MCF 10A (cell line): Measurements from ENCODE around the gene NKPD1. TPM values are rescaled to one million over a fixed set of nuclear protein-coding genes. Genes with fewer than 3 reads are reported as not detected.

Source experiments
- BruUV-seq: library from RNA; stranded (reverse); fragments of 400-500 nt; replicated peaks from 2 replicates; lab custom pipeline; 2021; lab: Mats Ljungman, UMichigan
- CTCF ChIA-PET: fragments of 300-600 bp; sonication (Branson Sonifier 250); formaldehyde crosslinking; extraction: SDS; loops from one replicate; lab custom pipeline; 2021; ENCODE audit warnings: antibody characterized with exemption, inconsistent platforms; lab: Yijun Ruan, JAX
- POLR2A ChIA-PET: fragments of 300-600, 350-650 bp; sonication (Branson Sonifier 250); formaldehyde crosslinking; extraction: SDS; loops from one replicate; lab custom pipeline; 2020; ENCODE audit warnings: antibody characterized with exemption, inconsistent platforms; lab: Yijun Ruan, JAX
- DNase-seq: peaks from one replicate; pipeline ENCODE4 v3.0.0-alpha.2; 2018; ENCODE audit not compliant: unreplicated experiment
- H3K27ac Mint-ChIP-seq: one replicate; pipeline ENCODE4 v1.8.0; 2022; ENCODE audit warnings: mild to moderate bottlenecking, low read depth, mixed read lengths; ENCODE audit not compliant: unreplicated experiment
- H3K27me3 Mint-ChIP-seq: one replicate; pipeline ENCODE4 v1.8.0; 2022; ENCODE audit warnings: mixed read lengths; ENCODE audit not compliant: insufficient read depth, unreplicated experiment
- H3K36me3 Mint-ChIP-seq: one replicate; pipeline ENCODE4 v1.8.0; 2022; ENCODE audit warnings: mild to moderate bottlenecking, moderate library complexity, mixed read lengths; ENCODE audit not compliant: insufficient read depth, unreplicated experiment
- H3K4me1 Mint-ChIP-seq: one replicate; pipeline ENCODE4 v1.8.0; 2022; ENCODE audit warnings: mixed read lengths; ENCODE audit not compliant: insufficient read depth, unreplicated experiment
- H3K4me3 Mint-ChIP-seq: one replicate; pipeline ENCODE4 v1.8.0; 2022; ENCODE audit warnings: mild to moderate bottlenecking, moderate library complexity, mixed read lengths; ENCODE audit not compliant: unreplicated experiment
- H3K9me3 Mint-ChIP-seq: one replicate; pipeline ENCODE4 v1.8.0; 2022; ENCODE audit warnings: mixed read lengths; ENCODE audit not compliant: unreplicated experiment
- intact Hi-C: fragments of 100-400 bp; cut with micrococcal nuclease; formaldehyde crosslinking; loops from 2 replicates; pipeline ENCODE4 v1.14.1; 2022
- total RNA-seq: library from RNA; stranded (reverse); gene quantifications from 2 replicates; pipeline ENCODE4 v1.2.3, GENCODE V29; 2022
- TF ChIP-seq, protein P1 (sequence below): fragments of 200-600 bp; IDR thresholded peaks from one replicate; pipeline ENCODE4 v1.8.0; 2022; ENCODE audit warnings: antibody characterized with exemption, mild to moderate bottlenecking; ENCODE audit not compliant: unreplicated experiment

NKPD1 gene
- total RNA-seq, 1 experiment from 2014 or later = 0.09 TPM

DNA sequence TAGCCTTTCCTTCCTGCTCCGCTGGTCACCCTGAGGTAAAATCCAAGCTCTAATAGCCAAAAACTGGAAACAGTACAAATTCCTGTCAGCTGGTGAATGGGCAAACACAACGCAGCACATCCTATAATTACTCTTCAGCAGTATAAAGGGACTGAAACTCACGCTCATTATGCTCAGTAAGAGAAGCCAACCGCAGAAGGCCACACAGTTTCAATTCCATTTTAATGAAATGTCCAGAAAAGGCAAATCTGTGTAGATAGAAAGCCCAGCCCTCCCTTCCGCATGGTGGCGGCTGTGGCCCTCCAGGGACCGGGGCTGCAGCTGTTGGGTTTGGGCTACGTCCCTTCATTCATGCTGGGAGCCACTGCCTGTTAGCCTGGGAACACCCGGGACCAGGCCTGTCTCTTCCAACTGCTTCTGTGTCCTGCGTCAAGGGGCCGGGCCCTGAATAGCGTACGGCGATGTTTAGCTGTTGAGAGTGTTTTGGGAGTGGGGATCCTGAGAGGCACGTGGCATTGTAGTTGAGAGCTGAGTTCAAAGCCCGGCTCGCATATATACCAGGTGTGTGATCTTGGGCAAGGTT lies 23.5 kb downstream of the NKPD1 start:
- Mint-ChIP-seq H3K27me3 (no peaks in the 10 kb centered on the region), H3K4me3 (no peak overlapping the region), H3K36me3 (peaks cover 16% of the 10 kb centered on the region), H3K9me3 (no peaks in the 10 kb centered on the region), H3K4me1 (peaks cover 6% of the 10 kb centered on the region), H3K27ac (no peak overlapping the region)
- intact Hi-C loops = no loop called here
- TF ChIP-seq, protein P1, sequence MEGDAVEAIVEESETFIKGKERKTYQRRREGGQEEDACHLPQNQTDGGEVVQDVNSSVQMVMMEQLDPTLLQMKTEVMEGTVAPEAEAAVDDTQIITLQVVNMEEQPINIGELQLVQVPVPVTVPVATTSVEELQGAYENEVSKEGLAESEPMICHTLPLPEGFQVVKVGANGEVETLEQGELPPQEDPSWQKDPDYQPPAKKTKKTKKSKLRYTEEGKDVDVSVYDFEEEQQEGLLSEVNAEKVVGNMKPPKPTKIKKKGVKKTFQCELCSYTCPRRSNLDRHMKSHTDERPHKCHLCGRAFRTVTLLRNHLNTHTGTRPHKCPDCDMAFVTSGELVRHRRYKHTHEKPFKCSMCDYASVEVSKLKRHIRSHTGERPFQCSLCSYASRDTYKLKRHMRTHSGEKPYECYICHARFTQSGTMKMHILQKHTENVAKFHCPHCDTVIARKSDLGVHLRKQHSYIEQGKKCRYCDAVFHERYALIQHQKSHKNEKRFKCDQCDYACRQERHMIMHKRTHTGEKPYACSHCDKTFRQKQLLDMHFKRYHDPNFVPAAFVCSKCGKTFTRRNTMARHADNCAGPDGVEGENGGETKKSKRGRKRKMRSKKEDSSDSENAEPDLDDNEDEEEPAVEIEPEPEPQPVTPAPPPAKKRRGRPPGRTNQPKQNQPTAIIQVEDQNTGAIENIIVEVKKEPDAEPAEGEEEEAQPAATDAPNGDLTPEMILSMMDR = no peak
- POLR2A ChIA-PET = no interaction called here
- BruUV-seq = no TSS peak
- DNase-seq = no peak
- CTCF ChIA-PET = interaction anchor here (3.1 kb wide), 1 partner anchor 11 kb away, joined by 19 read pairs; no protein-coding TSS in a partner anchor

DNA sequence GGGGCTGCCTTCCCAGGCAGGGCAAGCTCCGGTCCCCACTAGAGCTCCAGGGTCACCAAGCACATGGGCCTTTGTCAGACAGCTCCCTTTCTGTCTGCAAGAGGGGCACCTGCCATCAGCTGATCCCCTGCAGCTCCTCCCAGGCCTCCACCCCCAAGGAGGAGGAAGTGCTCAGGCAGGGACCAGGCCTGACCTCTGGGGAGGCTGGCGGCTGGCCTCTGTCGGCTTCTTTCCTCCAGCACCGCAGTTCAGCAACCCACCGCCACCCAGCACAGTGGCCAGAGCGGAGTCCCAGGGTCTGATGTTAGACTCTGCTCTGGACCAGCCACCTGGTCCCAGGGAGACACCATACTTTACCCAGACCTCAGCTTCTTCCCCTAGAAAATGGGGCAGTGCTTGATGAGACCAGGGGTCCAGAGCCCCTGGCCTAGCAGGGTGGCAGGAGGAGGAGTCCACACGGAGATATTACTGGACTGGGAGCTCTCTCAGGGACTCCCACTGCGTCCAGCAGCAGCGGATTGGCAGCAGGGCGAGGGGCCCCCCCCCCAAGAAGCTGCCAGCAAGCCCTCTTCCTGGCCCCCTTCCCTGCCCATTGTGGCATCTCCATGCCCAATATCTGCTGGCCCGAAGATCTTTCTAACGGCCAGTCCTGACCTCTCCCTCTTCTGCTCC lies 24.1 kb downstream of the NKPD1 start:
- TF ChIP-seq, protein P1 = no peak
- intact Hi-C loops = no loop called here
- no peaks in the 10 kb centered on the region for H3K9me3 Mint-ChIP-seq
- H3K4me1 Mint-ChIP-seq = peaks cover 6% of the 10 kb centered on the region
- H3K27ac Mint-ChIP-seq = no peak overlapping the region
- no peaks in the 10 kb centered on the region for H3K27me3 Mint-ChIP-seq
- no TSS peak for BruUV-seq
- ChIA-PET POLR2A (no interaction called here), CTCF (interaction anchor here (0.7 to 3.1 kb wide), 2 partner anchors 10 to 14 kb away, joined by 4 to 19 read pairs; no protein-coding TSS in a partner anchor)
- H3K36me3 Mint-ChIP-seq = peaks cover 14% of the 10 kb centered on the region
- no peak overlapping the region for H3K4me3 Mint-ChIP-seq
- DNase-seq = no peak

DNA sequence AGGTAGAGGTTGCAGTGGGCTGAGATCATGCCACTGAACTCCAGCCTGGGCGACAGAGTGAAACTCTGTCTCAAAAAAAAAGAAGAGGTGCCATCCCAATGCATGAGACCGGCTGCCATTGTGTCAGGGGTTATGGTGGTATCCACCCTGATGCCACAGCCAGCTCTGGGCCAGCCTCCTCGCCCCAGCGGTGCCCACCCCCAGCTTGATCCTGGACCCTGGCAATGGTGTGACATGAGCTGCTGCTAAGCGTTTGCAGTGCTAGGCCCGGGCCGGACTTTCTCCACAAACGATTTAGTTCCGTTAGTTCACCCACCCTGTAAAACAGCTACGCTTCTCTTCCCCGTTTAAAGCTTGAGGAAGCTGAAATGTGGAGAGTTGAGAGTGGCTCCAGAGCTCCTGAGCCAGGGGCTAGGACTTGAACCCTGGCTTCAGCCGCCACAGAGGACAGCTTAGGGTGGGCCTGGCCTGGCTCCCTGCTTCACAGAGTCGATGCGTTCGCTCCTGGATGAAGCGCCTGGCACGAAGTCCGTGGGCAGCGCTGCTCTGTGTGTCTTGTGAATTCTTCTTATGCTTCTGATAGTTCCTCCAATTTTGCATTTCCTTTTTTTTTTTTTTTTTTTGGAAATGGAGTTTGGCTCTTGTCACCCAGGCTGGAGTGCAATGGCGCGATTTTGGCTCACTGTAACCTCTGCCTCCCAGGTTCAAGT lies 25.5 kb downstream of the NKPD1 start:
- Mint-ChIP-seq H3K9me3 (no peaks in the 10 kb centered on the region), H3K36me3 (peaks cover 6% of the 10 kb centered on the region), H3K27ac (no peak overlapping the region), H3K4me1 (peaks cover 6% of the 10 kb centered on the region), H3K27me3 (no peaks in the 10 kb centered on the region), H3K4me3 (no peak overlapping the region)
- no peak for DNase-seq
- TF ChIP-seq, protein P1 = no peak
- ChIA-PET POLR2A (interaction anchor here (0.7 kb wide), 2 partner anchors 57 to 87 kb away, joined by 3 read pairs; no protein-coding TSS in a partner anchor), CTCF (interaction anchor here (0.7 to 3.1 kb wide), 2 partner anchors 9 to 30 kb away, joined by 3 to 19 read pairs; no protein-coding TSS in a partner anchor)
- no TSS peak for BruUV-seq
- intact Hi-C loops = no loop called here

DNA sequence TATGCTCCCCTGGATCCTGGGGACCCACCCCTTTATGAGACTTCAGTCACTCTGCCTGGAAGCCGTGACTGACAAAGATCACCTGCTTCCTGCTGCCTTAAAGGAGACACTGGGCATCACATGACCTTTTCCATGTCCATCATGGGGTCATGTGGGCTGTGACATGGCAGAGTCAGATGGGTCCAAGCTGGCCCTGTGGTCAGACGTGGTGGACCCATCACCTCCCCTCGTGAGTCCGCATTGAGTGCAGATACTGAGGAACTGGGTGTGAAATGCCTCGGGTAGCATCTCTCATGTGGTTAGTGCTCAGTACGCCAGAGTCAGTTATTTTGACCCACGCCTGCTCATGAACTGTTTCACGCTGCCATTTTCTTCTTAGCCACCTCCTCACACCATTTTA lies 27.1 kb downstream of the NKPD1 start:
- intact Hi-C loops = no loop called here
- POLR2A ChIA-PET = no interaction called here

More for the DNA sequence above, 27.1 kb downstream of the NKPD1 start:
- CTCF ChIA-PET = no interaction called here
- DNase-seq = no peak
- Mint-ChIP-seq H3K27me3 (no peaks in the 10 kb centered on the region), H3K9me3 (no peaks in the 10 kb centered on the region), H3K36me3 (peaks cover 6% of the 10 kb centered on the region), H3K4me3 (no peak overlapping the region), H3K4me1 (peaks cover 6% of the 10 kb centered on the region), H3K27ac (no peak overlapping the region)
- BruUV-seq = no TSS peak
- TF ChIP-seq, protein P1 = no peak
